ENCODE results near the gene ATG3. TPM values are rescaled to one million over a fixed set of nuclear protein-coding genes. Genes with fewer than 3 reads are reported as not detected.

Gene ATG3
- total RNA-seq, 1 experiment from 2014 or later: 52.3 TPM

- ChIA-PET POLR2A (no interaction called here), CTCF (no interaction called here)
- DNase-seq: no peak
- Mint-ChIP-seq H3K27ac (ENCODE audit: unreplicated experiment) (no peak overlapping the region), H3K27me3 (ENCODE audit: insufficient read depth, unreplicated experiment) (no peaks in the 10 kb centered on the region), H3K4me3 (ENCODE audit: unreplicated experiment) (no peak overlapping the region), H3K36me3 (ENCODE audit: insufficient read depth, unreplicated experiment) (no peaks in the 10 kb centered on the region), H3K9me3 (ENCODE audit: unreplicated experiment) (no peaks in the 10 kb centered on the region), H3K4me1 (ENCODE audit: low read depth, unreplicated experiment) (no peaks in the 10 kb centered on the region)
- TF ChIP-seq CTCF (IDR thresholded peaks at IDR 0.05; ENCODE audit: insufficient read depth in 1 of 2, low read depth in 1 of 2, low read length in 1 of 2, severe bottlenecking in 1 of 2, unreplicated experiment in 1 of 2): no peak
- no peaks in the 10 kb centered on the region for H3K36me3 ChIP-seq (ENCODE audit: control insufficient read depth, insufficient read depth, low read length)
- H3K4me1 ChIP-seq: no peaks in the 10 kb centered on the region
- no peaks in the 10 kb centered on the region for H3K9me3 ChIP-seq
- H3K4me3 ChIP-seq (ENCODE audit: low read depth, low read length): no peak overlapping the region
- BruUV-seq (replicated peaks): no TSS peak
- intact Hi-C loops (cut with micrococcal nuclease; ENCODE audit: unreplicated experiment): no loop called here
- no peaks in the 10 kb centered on the region for H3K27me3 ChIP-seq (replicated peaks; ENCODE audit: control insufficient read depth, insufficient read depth, low read length)
Measured at GRCh38 chr3:112602217-112602838, 40.6 kb upstream of the ATG3 start.

GRCh38 chr3:112598731-112599130 is 37.0 kb upstream of the ATG3 start:
- no peaks in the 10 kb centered on the region for H3K9me3 Mint-ChIP-seq (ENCODE audit: unreplicated experiment)
- H3K4me1 ChIP-seq: no peaks in the 10 kb centered on the region
- no peaks in the 10 kb centered on the region for H3K9me3 ChIP-seq
- intact Hi-C loops (cut with micrococcal nuclease; ENCODE audit: unreplicated experiment): no loop called here
- H3K4me3 ChIP-seq (ENCODE audit: low read depth, low read length): no peak overlapping the region
- CTCF ChIA-PET: no interaction called here
- BruUV-seq (replicated peaks): no TSS peak
- H3K4me3 Mint-ChIP-seq (ENCODE audit: unreplicated experiment): no peak overlapping the region
- no peaks in the 10 kb centered on the region for H3K36me3 ChIP-seq (ENCODE audit: control insufficient read depth, insufficient read depth, low read length)
- no peak overlapping the region for H3K27ac Mint-ChIP-seq (ENCODE audit: unreplicated experiment)
- H3K27me3 Mint-ChIP-seq (ENCODE audit: insufficient read depth, unreplicated experiment): no peaks in the 10 kb centered on the region
- no peaks in the 10 kb centered on the region for H3K4me1 Mint-ChIP-seq (ENCODE audit: low read depth, unreplicated experiment)
- no peaks in the 10 kb centered on the region for H3K27me3 ChIP-seq (replicated peaks; ENCODE audit: control insufficient read depth, insufficient read depth, low read length)
- DNase-seq: no peak
- TF ChIP-seq CTCF (IDR thresholded peaks at IDR 0.05; ENCODE audit: insufficient read depth in 1 of 2, low read depth in 1 of 2, low read length in 1 of 2, severe bottlenecking in 1 of 2, unreplicated experiment in 1 of 2): no peak
- POLR2A ChIA-PET: no interaction called here
- no peaks in the 10 kb centered on the region for H3K36me3 Mint-ChIP-seq (ENCODE audit: insufficient read depth, unreplicated experiment)

GRCh38 chr3:112597945-112598344 is 36.2 kb upstream of the ATG3 start:
- Mint-ChIP-seq H3K9me3 (ENCODE audit: unreplicated experiment) (no peaks in the 10 kb centered on the region), H3K27me3 (ENCODE audit: insufficient read depth, unreplicated experiment) (no peaks in the 10 kb centered on the region), H3K4me3 (ENCODE audit: unreplicated experiment) (no peak overlapping the region), H3K27ac (ENCODE audit: unreplicated experiment) (no peak overlapping the region), H3K36me3 (ENCODE audit: insufficient read depth, unreplicated experiment) (no peaks in the 10 kb centered on the region), H3K4me1 (ENCODE audit: low read depth, unreplicated experiment) (no peaks in the 10 kb centered on the region)
- Histone ChIP-seq H3K4me1 (no peaks in the 10 kb centered on the region), H3K9me3 (no peaks in the 10 kb centered on the region), H3K27me3 (replicated peaks; ENCODE audit: control insufficient read depth, insufficient read depth, low read length) (no peaks in the 10 kb centered on the region), H3K36me3 (ENCODE audit: control insufficient read depth, insufficient read depth, low read length) (no peaks in the 10 kb centered on the region), H3K4me3 (ENCODE audit: low read depth, low read length) (no peak overlapping the region)
- no TSS peak for BruUV-seq (replicated peaks)
- no peak for TF ChIP-seq CTCF (IDR thresholded peaks at IDR 0.05; ENCODE audit: insufficient read depth in 1 of 2, low read depth in 1 of 2, low read length in 1 of 2, severe bottlenecking in 1 of 2, unreplicated experiment in 1 of 2)
- ChIA-PET POLR2A (no interaction called here), CTCF (no interaction called here)
- no peak for DNase-seq
- intact Hi-C loops (cut with micrococcal nuclease; ENCODE audit: unreplicated experiment): no loop called here

All from Caco-2 (cell line).